Measurements from ENCODE around the gene CSRNP3.

DNA sequence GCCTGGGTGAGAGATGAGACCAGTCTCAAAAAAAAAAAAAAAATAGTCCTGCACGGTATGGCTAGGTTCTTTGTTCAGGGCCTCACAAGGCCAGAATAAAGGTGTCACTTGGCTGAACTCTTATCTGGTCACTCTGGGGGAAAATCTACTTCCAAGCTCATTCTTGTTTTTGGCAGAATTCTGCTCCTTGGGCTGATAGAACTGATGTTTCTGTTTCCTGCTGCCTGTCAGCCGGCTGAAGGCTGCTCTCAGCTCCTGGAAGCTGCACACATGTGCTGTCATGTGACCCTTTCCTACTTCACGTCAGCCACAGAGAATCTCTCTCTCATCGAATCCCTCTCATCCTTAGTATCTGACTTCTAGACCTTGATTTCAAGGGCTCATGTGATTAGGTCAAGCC, 10.4 kb downstream of the CSRNP3 start:
- TF ChIP-seq POLR2A (IDR thresholded peaks at IDR 0.05) (no peak), CTCF (IDR thresholded peaks at IDR 0.05) (no peak)

Data from uterus (tissue), 2 donors.